Endothelial cell of umbilical vein (primary cell): ENCODE data around the gene TRAPPC13.

Source experiments
- CTCF ChIP-seq, 2 donors: IDR thresholded peaks; 1 replicate in 1 of 2; 2 replicates in 1 of 2; pipeline ENCODE4 v1.5.1; 2011; ENCODE audit warnings: low read length in 2 of 2, mild to moderate bottlenecking in 2 of 2, moderate library complexity in 2 of 2, control low read depth in 1 of 2, inconsistent platforms in 1 of 2, low read depth in 1 of 2; ENCODE audit not compliant: insufficient read depth in 1 of 2; ENCODE audit errors: extremely low read depth in 1 of 2
- EZH2 ChIP-seq: IDR thresholded peaks from 2 replicates; pipeline ENCODE4 v1.6.1; 2012; ENCODE audit warnings: borderline replicate concordance, low read depth, mild to moderate bottlenecking, moderate library complexity, low read length, inconsistent platforms; ENCODE audit not compliant: severe bottlenecking
- MYC ChIP-seq: IDR thresholded peaks from one replicate; pipeline ENCODE4 v1.6.1; 2011; ENCODE audit warnings: mild to moderate bottlenecking, low read depth, low read length
- POLR2A ChIP-seq: IDR thresholded peaks from 2 replicates; pipeline ENCODE4 v1.6.1; 2012; ENCODE audit warnings: low read depth, mild to moderate bottlenecking, control low read depth, low read length
- POLR2AphosphoS5 ChIP-seq: IDR thresholded peaks from 2 replicates; pipeline ENCODE4 v1.6.1; 2012; ENCODE audit warnings: low read depth, mild to moderate bottlenecking, control low read depth, low read length, moderate library complexity; ENCODE audit not compliant: insufficient read depth

DNA sequence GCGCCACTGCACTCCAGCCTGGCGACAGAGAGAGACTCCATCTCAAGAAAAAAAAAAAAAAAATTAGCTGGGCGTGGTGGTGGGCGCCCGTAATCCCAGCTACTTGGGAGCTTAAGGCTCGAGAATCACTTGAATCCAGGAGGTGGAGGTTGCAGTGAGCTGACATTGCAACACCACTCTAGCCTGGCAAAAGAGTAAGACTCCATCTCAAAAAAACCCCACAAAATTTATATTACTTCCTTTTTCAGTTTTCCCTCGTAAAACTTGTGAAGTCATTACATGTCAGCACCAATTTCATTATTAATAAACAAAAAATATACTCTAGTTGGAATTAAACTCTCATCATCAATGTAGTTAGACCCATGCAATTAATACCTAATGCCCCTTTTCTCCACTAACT lies 43.9 kb downstream of the TRAPPC13 start:
- TF ChIP-seq MYC = no peak
- no peak for TF ChIP-seq CTCF (IDR thresholded peaks at IDR 0.05; ENCODE audit: extremely low read depth in 1 of 2, insufficient read depth in 1 of 2, low read depth in 1 of 2, low read length in 2 of 2)
- no peak for TF ChIP-seq POLR2A
- TF ChIP-seq POLR2AphosphoS5 = no peak
- no peak for TF ChIP-seq EZH2
